ENCODE measurements around the gene DSCAML1. TPM values are rescaled to one million over a fixed set of nuclear protein-coding genes. Genes with fewer than 3 reads are reported as not detected.

DSCAML1 gene
- total RNA-seq, 1 donor from 2014 or later = not detected

GRCh38 chr11:117435326-117435725 lies 361.7 kb downstream of the DSCAML1 start:
- no peaks in the 10 kb centered on the region for H3K9me3 Mint-ChIP-seq (ENCODE audit: unreplicated experiment)
- H3K4me1 Mint-ChIP-seq (ENCODE audit: unreplicated experiment) = no peaks in the 10 kb centered on the region
- H3K27me3 Mint-ChIP-seq (ENCODE audit: unreplicated experiment) = peaks cover 27% of the 10 kb centered on the region
- no peak overlapping the region for H3K27ac Mint-ChIP-seq (ENCODE audit: unreplicated experiment)
- no peak for DNase-seq (ENCODE audit: extremely low spot score, unreplicated experiment)
- TF ChIP-seq CTCF (IDR thresholded peaks at IDR 0.05) = no peak
- no peaks in the 10 kb centered on the region for H3K36me3 Mint-ChIP-seq (ENCODE audit: unreplicated experiment)
- H3K4me3 Mint-ChIP-seq (ENCODE audit: unreplicated experiment) = no peak overlapping the region

GRCh38 chr11:117434481-117434880 lies 362.5 kb downstream of the DSCAML1 start:
- Mint-ChIP-seq H3K27ac (ENCODE audit: unreplicated experiment) (no peak overlapping the region), H3K36me3 (ENCODE audit: unreplicated experiment) (no peaks in the 10 kb centered on the region), H3K9me3 (ENCODE audit: unreplicated experiment) (no peaks in the 10 kb centered on the region), H3K4me1 (ENCODE audit: unreplicated experiment) (no peaks in the 10 kb centered on the region), H3K4me3 (ENCODE audit: unreplicated experiment) (no peak overlapping the region), H3K27me3 (ENCODE audit: unreplicated experiment) (peaks cover 22% of the 10 kb centered on the region)
- no peak for TF ChIP-seq CTCF (IDR thresholded peaks at IDR 0.05)
- no peak for DNase-seq (ENCODE audit: extremely low spot score, unreplicated experiment)

GRCh38 chr11:117433717-117434116 lies 363.3 kb downstream of the DSCAML1 start:
- Mint-ChIP-seq H3K4me3 (ENCODE audit: unreplicated experiment) (no peak overlapping the region), H3K9me3 (ENCODE audit: unreplicated experiment) (no peaks in the 10 kb centered on the region), H3K36me3 (ENCODE audit: unreplicated experiment) (no peaks in the 10 kb centered on the region), H3K27ac (ENCODE audit: unreplicated experiment) (no peak overlapping the region), H3K27me3 (ENCODE audit: unreplicated experiment) (peaks cover 19% of the 10 kb centered on the region), H3K4me1 (ENCODE audit: unreplicated experiment) (no peaks in the 10 kb centered on the region)
- no peak for DNase-seq (ENCODE audit: extremely low spot score, unreplicated experiment)
- no peak for TF ChIP-seq CTCF (IDR thresholded peaks at IDR 0.05)

- no peaks in the 10 kb centered on the region for H3K4me1 Mint-ChIP-seq (ENCODE audit: unreplicated experiment)
- H3K4me3 Mint-ChIP-seq (ENCODE audit: unreplicated experiment) = no peak overlapping the region
- TF ChIP-seq CTCF (IDR thresholded peaks at IDR 0.05) = no peak
Observed at GRCh38 chr11:117431436-117431835, 365.6 kb downstream of the DSCAML1 start.

GRCh38 chr11:117430293-117430955 lies 366.6 kb downstream of the DSCAML1 start:
- H3K36me3 Mint-ChIP-seq (ENCODE audit: unreplicated experiment) = no peaks in the 10 kb centered on the region
- TF ChIP-seq CTCF (IDR thresholded peaks at IDR 0.05) = no peak
- DNase-seq (ENCODE audit: extremely low spot score, unreplicated experiment) = no peak
- no peaks in the 10 kb centered on the region for H3K4me1 Mint-ChIP-seq (ENCODE audit: unreplicated experiment)
- H3K27me3 Mint-ChIP-seq (ENCODE audit: unreplicated experiment) = peaks cover 24% of the 10 kb centered on the region
- H3K9me3 Mint-ChIP-seq (ENCODE audit: unreplicated experiment) = no peaks in the 10 kb centered on the region
- H3K4me3 Mint-ChIP-seq (ENCODE audit: unreplicated experiment) = no peak overlapping the region
- no peak overlapping the region for H3K27ac Mint-ChIP-seq (ENCODE audit: unreplicated experiment)

More at GRCh38 chr11:117431436-117431835, 365.6 kb downstream of the DSCAML1 start:
- no peak for DNase-seq (ENCODE audit: extremely low spot score, unreplicated experiment)
- Mint-ChIP-seq H3K36me3 (ENCODE audit: unreplicated experiment) (no peaks in the 10 kb centered on the region), H3K9me3 (ENCODE audit: unreplicated experiment) (no peaks in the 10 kb centered on the region), H3K27me3 (ENCODE audit: unreplicated experiment) (peaks cover 27% of the 10 kb centered on the region), H3K27ac (ENCODE audit: unreplicated experiment) (no peak overlapping the region)
